ENCODE results near the gene MAPKAPK3. TPM values are rescaled to one million over a fixed set of nuclear protein-coding genes. Genes with fewer than 3 reads are reported as not detected.

Gene MAPKAPK3
- total RNA-seq, 1 donor from 2014 or later, result 10.7 TPM

DNA sequence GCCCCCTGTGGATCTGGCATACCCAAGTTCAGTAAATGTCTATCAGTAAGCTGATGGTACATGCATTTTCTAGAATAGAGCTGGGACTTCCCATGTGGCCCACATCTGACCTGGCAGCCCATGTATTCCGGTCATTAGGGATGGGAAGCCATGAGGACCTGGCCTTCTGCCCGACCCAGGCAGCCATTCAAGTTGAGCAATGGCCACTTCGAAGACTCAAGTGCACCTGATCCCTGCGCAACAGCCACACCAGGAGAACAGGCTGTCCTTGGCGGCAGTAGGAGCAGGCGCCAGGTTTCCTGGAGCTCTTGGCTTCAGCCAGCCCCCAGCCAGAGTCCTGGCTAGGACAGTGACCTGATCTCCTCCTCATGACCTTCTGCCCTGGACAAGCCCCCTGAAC, 33.1 kb upstream of the MAPKAPK3 start:
- no peaks in the 10 kb centered on the region for H3K27me3 Mint-ChIP-seq (ENCODE audit: unreplicated experiment)
- peaks cover 2% of the 10 kb centered on the region for H3K4me1 Mint-ChIP-seq (ENCODE audit: low read depth, unreplicated experiment)
- H3K27ac Mint-ChIP-seq (ENCODE audit: unreplicated experiment), result no peak overlapping the region
- no peaks in the 10 kb centered on the region for H3K36me3 Mint-ChIP-seq (ENCODE audit: unreplicated experiment)
- TF ChIP-seq CTCF (IDR thresholded peaks at IDR 0.05; ENCODE audit: partially characterized antibody, unreplicated experiment), result no peak
- peaks cover 1% of the 10 kb centered on the region for H3K9me3 Mint-ChIP-seq (ENCODE audit: unreplicated experiment)
- no peak overlapping the region for H3K4me3 Mint-ChIP-seq (ENCODE audit: unreplicated experiment)
- DNase-seq, result no peak

DNA sequence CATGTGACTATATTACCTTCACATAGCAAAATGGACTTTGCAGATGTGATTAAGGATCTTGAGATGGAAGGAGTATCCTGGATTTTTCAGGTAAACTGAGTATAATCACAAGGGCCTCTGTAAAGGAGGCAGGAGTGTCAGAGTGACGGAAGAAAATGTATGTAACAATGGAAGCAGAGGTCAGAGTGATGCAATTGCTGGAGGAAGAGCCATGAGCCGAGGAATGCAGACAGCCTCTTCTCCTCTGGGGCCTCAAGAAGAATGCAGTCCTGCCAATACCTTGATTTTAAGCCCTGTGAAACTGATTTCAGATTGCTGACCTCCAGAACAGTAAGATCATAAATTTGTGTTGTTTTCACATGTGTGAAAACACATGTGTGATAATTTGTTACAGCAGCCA, 32.6 kb upstream of the MAPKAPK3 start:
- Mint-ChIP-seq H3K36me3 (ENCODE audit: unreplicated experiment) (no peaks in the 10 kb centered on the region), H3K4me1 (ENCODE audit: low read depth, unreplicated experiment) (peaks cover 2% of the 10 kb centered on the region), H3K27ac (ENCODE audit: unreplicated experiment) (no peak overlapping the region), H3K9me3 (ENCODE audit: unreplicated experiment) (peaks cover 1% of the 10 kb centered on the region), H3K4me3 (ENCODE audit: unreplicated experiment) (no peak overlapping the region), H3K27me3 (ENCODE audit: unreplicated experiment) (no peaks in the 10 kb centered on the region)
- no peak for DNase-seq
- no peak for TF ChIP-seq CTCF (IDR thresholded peaks at IDR 0.05; ENCODE audit: partially characterized antibody, unreplicated experiment)

DNA sequence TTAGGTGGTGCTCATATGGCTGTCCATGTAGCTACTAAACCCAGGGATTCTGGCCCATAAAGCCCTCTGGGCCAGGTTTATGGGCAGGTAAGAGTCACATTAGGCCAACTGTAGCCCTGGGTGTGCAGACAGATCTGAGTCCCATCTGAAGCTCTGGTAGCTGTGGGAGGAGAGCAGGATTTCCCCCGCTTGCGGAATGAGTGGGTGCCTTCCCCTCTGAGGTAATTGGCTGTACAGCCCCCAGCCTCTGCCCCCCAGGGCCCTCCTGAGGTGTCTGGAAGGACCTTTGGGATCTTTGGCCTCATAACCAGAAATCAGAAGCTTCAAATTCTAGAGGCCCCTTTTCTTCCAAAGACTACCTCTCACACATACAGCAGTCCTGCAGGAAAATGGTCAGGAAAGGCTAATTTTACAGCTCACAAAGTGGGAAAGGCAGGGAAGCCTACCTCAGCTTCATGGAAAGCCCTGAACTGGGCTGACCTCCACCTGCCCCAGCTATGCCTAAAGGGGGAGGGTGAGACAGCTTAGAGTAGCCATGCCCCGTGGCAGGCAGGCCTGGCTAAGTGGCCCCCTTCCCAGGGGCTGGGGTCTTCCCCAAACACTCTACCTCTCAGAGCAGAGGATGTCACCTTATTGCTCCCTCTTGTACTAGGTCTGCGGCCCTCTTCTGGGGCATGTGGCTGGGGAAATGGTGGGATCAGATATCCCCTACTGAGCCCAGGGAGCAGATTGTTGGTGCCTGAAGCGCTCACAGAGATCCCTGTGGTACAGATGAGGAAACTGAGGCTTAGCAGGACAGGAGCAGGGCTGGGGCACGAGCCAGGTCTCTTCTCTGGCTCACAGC, 30.8 kb upstream of the MAPKAPK3 start:
- Mint-ChIP-seq H3K27ac (ENCODE audit: unreplicated experiment) (no peak overlapping the region), H3K4me3 (ENCODE audit: unreplicated experiment) (no peak overlapping the region), H3K27me3 (ENCODE audit: unreplicated experiment) (no peaks in the 10 kb centered on the region), H3K9me3 (ENCODE audit: unreplicated experiment) (peaks cover 1% of the 10 kb centered on the region), H3K4me1 (ENCODE audit: low read depth, unreplicated experiment) (peaks cover 4% of the 10 kb centered on the region), H3K36me3 (ENCODE audit: unreplicated experiment) (no peaks in the 10 kb centered on the region)
- no peak for DNase-seq
- no peak for TF ChIP-seq CTCF (IDR thresholded peaks at IDR 0.05; ENCODE audit: partially characterized antibody, unreplicated experiment)

DNA sequence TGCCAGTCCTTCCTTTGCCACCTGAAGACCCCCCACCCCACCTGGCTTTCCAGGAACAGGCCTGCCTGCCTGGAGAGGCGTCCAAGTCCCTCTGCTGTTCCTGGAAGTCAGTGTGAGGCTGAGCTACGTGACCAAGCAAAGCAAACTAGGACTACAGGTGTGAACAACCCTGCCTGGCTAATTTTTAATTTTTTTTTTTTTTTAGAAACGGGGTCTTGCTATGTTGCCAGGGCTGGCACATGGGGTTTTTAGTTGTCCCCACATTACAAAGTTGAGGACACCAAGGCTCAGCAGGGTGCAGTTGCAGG, 30.2 kb upstream of the MAPKAPK3 start:
- no peak for TF ChIP-seq CTCF (IDR thresholded peaks at IDR 0.05; ENCODE audit: partially characterized antibody, unreplicated experiment)
- peaks cover 1% of the 10 kb centered on the region for H3K9me3 Mint-ChIP-seq (ENCODE audit: unreplicated experiment)
- DNase-seq, result no peak
- no peak overlapping the region for H3K4me3 Mint-ChIP-seq (ENCODE audit: unreplicated experiment)
- no peaks in the 10 kb centered on the region for H3K36me3 Mint-ChIP-seq (ENCODE audit: unreplicated experiment)
- no peak overlapping the region for H3K27ac Mint-ChIP-seq (ENCODE audit: unreplicated experiment)
- H3K27me3 Mint-ChIP-seq (ENCODE audit: unreplicated experiment), result no peaks in the 10 kb centered on the region
- peaks cover 4% of the 10 kb centered on the region for H3K4me1 Mint-ChIP-seq (ENCODE audit: low read depth, unreplicated experiment)

DNA sequence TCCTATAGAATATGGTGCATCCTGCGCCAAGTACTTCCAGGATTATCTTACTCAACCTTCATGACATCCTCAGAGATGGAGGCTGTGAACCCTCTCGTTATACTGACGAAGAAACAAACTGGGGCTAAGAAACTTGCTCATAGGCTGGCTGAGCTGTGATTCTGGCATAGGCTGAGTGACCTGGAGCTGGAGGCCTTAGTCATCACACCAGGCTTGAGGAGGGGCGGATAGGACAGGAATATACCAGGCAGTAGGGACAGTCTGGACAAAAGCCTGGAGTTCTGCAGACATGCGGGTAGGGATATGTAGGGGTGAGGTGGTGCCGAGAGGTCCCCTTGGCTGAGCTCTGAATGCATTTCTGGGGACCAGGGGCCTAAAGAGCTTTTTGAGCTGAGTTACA, 29.6 kb upstream of the MAPKAPK3 start:
- Mint-ChIP-seq H3K9me3 (ENCODE audit: unreplicated experiment) (peaks cover 1% of the 10 kb centered on the region), H3K27me3 (ENCODE audit: unreplicated experiment) (no peaks in the 10 kb centered on the region), H3K4me1 (ENCODE audit: low read depth, unreplicated experiment) (peaks cover 5% of the 10 kb centered on the region), H3K4me3 (ENCODE audit: unreplicated experiment) (no peak overlapping the region), H3K36me3 (ENCODE audit: unreplicated experiment) (no peaks in the 10 kb centered on the region), H3K27ac (ENCODE audit: unreplicated experiment) (no peak overlapping the region)
- TF ChIP-seq CTCF (IDR thresholded peaks at IDR 0.05; ENCODE audit: partially characterized antibody, unreplicated experiment), result no peak
- no peak for DNase-seq

Measured in glutamatergic neuron (in vitro differentiated cells).